B cell (primary cell): Measurements from ENCODE around the gene PRDM2.

Experiments used
- EZH2 ChIP-seq: IDR thresholded peaks from 2 replicates; pipeline ENCODE4 v1.6.1; 2012; ENCODE audit warnings: borderline replicate concordance, low read depth, mild to moderate bottlenecking, moderate library complexity, low read length; ENCODE audit not compliant: insufficient read depth, poor library complexity, severe bottlenecking
- TF ChIP-seq, protein P1 (sequence below): fragments of 200-600 bp; IDR thresholded peaks from one replicate; pipeline ENCODE4 v1.8.0; 2022; ENCODE audit warnings: antibody characterized with exemption, mild to moderate bottlenecking

DNA sequence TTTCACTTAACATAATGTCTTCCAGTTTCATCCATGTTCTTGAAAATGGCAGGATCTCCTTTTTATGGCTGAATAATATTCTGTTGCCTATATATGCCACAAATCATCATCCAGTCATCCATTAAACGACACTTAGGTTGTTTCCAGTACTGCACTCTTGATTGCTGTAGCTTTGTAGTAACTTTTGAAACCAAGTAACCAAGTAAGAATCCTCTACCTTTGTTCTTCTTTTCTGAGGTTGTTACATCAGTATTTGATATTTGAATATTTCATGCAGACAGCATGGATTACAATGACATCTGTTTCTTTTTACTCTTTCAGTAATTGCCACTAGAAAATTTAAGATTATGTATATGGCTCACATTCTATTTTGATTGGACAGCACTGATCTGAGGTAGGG, 22.1 kb upstream of the PRDM2 start:
- TF ChIP-seq, protein P1, sequence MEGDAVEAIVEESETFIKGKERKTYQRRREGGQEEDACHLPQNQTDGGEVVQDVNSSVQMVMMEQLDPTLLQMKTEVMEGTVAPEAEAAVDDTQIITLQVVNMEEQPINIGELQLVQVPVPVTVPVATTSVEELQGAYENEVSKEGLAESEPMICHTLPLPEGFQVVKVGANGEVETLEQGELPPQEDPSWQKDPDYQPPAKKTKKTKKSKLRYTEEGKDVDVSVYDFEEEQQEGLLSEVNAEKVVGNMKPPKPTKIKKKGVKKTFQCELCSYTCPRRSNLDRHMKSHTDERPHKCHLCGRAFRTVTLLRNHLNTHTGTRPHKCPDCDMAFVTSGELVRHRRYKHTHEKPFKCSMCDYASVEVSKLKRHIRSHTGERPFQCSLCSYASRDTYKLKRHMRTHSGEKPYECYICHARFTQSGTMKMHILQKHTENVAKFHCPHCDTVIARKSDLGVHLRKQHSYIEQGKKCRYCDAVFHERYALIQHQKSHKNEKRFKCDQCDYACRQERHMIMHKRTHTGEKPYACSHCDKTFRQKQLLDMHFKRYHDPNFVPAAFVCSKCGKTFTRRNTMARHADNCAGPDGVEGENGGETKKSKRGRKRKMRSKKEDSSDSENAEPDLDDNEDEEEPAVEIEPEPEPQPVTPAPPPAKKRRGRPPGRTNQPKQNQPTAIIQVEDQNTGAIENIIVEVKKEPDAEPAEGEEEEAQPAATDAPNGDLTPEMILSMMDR, result no peak
- TF ChIP-seq EZH2, result no peak
